ENCODE data around the gene GRAMD2A.

- TF ChIP-seq MAX (IDR thresholded peaks at IDR 0.05; ENCODE audit: low read depth, low read length) (no peak), YY1 (IDR thresholded peaks at IDR 0.05; ENCODE audit: low read depth, low read length) (no peak), JUNB (IDR thresholded peaks at IDR 0.05) (no peak), TAF1 (IDR thresholded peaks at IDR 0.05; ENCODE audit: borderline replicate concordance, low read depth, low read length) (no peak), MXI1 (IDR thresholded peaks at IDR 0.05; ENCODE audit: low read depth, low read length) (no peak), CTCF (IDR thresholded peaks at IDR 0.05 in 2 of 3, conservative IDR thresholded peaks at IDR 0.05 in 1 of 3; ENCODE audit: control insufficient read depth in 2 of 3, extremely low read depth in 1 of 3, insufficient read depth in 1 of 3, low read depth in 3 of 3, low read length in 3 of 3) (no peak), IRF3 (IDR thresholded peaks at IDR 0.05) (no peak), CREB1 (IDR thresholded peaks at IDR 0.05; ENCODE audit: low read depth) (no peak)
Measured at GRCh38 chr15:72174551-72175165, 22.9 kb downstream of the GRAMD2A start.
